ENCODE results near the gene PTCHD4.

PTCHD4 gene

GRCh38 chr6:48080227-48081009, 30.6 kb downstream of the PTCHD4 start:
- H3K79me2 ChIP-seq (ENCODE audit: insufficient read depth, low read length), result no peaks in the 10 kb centered on the region
- no peaks in the 10 kb centered on the region for H4K20me1 ChIP-seq (ENCODE audit: insufficient read depth, low read length)
- no peak overlapping the region for H3K27ac ChIP-seq (ENCODE audit: low read depth, low read length, poor library complexity, severe bottlenecking)
- TF ChIP-seq EZH2 (IDR thresholded peaks at IDR 0.05; ENCODE audit: borderline replicate concordance, low read length), result no peak
- no peak for TF ChIP-seq CTCF (IDR thresholded peaks at IDR 0.05; ENCODE audit: low read length)
- no peaks in the 10 kb centered on the region for H3K4me1 ChIP-seq (ENCODE audit: insufficient read depth, low read length, severe bottlenecking)
- no peak overlapping the region for H2AFZ ChIP-seq (ENCODE audit: low read length)
- no peaks in the 10 kb centered on the region for H3K36me3 ChIP-seq (ENCODE audit: insufficient read depth, low read length)
- H3K9me2 ChIP-seq (ENCODE audit: low read depth, low read length), result no peaks in the 10 kb centered on the region
- no peak overlapping the region for H3K4me3 ChIP-seq (ENCODE audit: low read depth, low read length, poor library complexity, severe bottlenecking)
- no peaks in the 10 kb centered on the region for H3K9me3 ChIP-seq (ENCODE audit: low read length)
- H3K4me2 ChIP-seq (ENCODE audit: low read length), result no peak overlapping the region
- H3K27me3 ChIP-seq (ENCODE audit: insufficient read depth, low read length), result no peaks in the 10 kb centered on the region
- H3K9ac ChIP-seq (ENCODE audit: low read length), result no peak overlapping the region
- H3F3A ChIP-seq (ENCODE audit: insufficient read depth, low read length), result no peaks in the 10 kb centered on the region

GRCh38 chr6:48078120-48078519, 32.9 kb downstream of the PTCHD4 start:
- H3K27me3 ChIP-seq (ENCODE audit: insufficient read depth, low read length), result no peaks in the 10 kb centered on the region
- H3K79me2 ChIP-seq (ENCODE audit: insufficient read depth, low read length), result no peaks in the 10 kb centered on the region
- H3K4me2 ChIP-seq (ENCODE audit: low read length), result no peak overlapping the region
- H3F3A ChIP-seq (ENCODE audit: insufficient read depth, low read length), result no peaks in the 10 kb centered on the region
- H3K4me1 ChIP-seq (ENCODE audit: insufficient read depth, low read length, severe bottlenecking), result no peaks in the 10 kb centered on the region
- H3K36me3 ChIP-seq (ENCODE audit: insufficient read depth, low read length), result no peaks in the 10 kb centered on the region
- no peak overlapping the region for H3K9ac ChIP-seq (ENCODE audit: low read length)
- TF ChIP-seq EZH2 (IDR thresholded peaks at IDR 0.05; ENCODE audit: borderline replicate concordance, low read length) (no peak), CTCF (IDR thresholded peaks at IDR 0.05; ENCODE audit: low read length) (no peak)
- no peaks in the 10 kb centered on the region for H3K9me3 ChIP-seq (ENCODE audit: low read length)
- H3K9me2 ChIP-seq (ENCODE audit: low read depth, low read length), result no peaks in the 10 kb centered on the region
- no peak overlapping the region for H2AFZ ChIP-seq (ENCODE audit: low read length)
- H3K4me3 ChIP-seq (ENCODE audit: low read depth, low read length, poor library complexity, severe bottlenecking), result no peak overlapping the region
- H4K20me1 ChIP-seq (ENCODE audit: insufficient read depth, low read length), result no peaks in the 10 kb centered on the region
- H3K27ac ChIP-seq (ENCODE audit: low read depth, low read length, poor library complexity, severe bottlenecking), result no peak overlapping the region

GRCh38 chr6:48075181-48075580, 35.8 kb downstream of the PTCHD4 start:
- no peaks in the 10 kb centered on the region for H3K9me3 ChIP-seq (ENCODE audit: low read length)
- no peak for TF ChIP-seq EZH2 (IDR thresholded peaks at IDR 0.05; ENCODE audit: borderline replicate concordance, low read length)
- TF ChIP-seq CTCF (IDR thresholded peaks at IDR 0.05; ENCODE audit: low read length), result no peak
- no peak overlapping the region for H3K4me2 ChIP-seq (ENCODE audit: low read length)
- no peaks in the 10 kb centered on the region for H3K4me1 ChIP-seq (ENCODE audit: insufficient read depth, low read length, severe bottlenecking)
- no peaks in the 10 kb centered on the region for H3K9me2 ChIP-seq (ENCODE audit: low read depth, low read length)
- no peak overlapping the region for H3K4me3 ChIP-seq (ENCODE audit: low read depth, low read length, poor library complexity, severe bottlenecking)
- no peak overlapping the region for H3K9ac ChIP-seq (ENCODE audit: low read length)
- no peaks in the 10 kb centered on the region for H3K79me2 ChIP-seq (ENCODE audit: insufficient read depth, low read length)
- no peak overlapping the region for H2AFZ ChIP-seq (ENCODE audit: low read length)
- no peaks in the 10 kb centered on the region for H3K36me3 ChIP-seq (ENCODE audit: insufficient read depth, low read length)
- H3F3A ChIP-seq (ENCODE audit: insufficient read depth, low read length), result no peaks in the 10 kb centered on the region
- H3K27ac ChIP-seq (ENCODE audit: low read depth, low read length, poor library complexity, severe bottlenecking), result no peak overlapping the region
- H4K20me1 ChIP-seq (ENCODE audit: insufficient read depth, low read length), result no peaks in the 10 kb centered on the region
- no peaks in the 10 kb centered on the region for H3K27me3 ChIP-seq (ENCODE audit: insufficient read depth, low read length)

Data from OCI-LY1 (cell line).